GM12878 (cell line): ENCODE results near the gene TAS2R9. TPM values are rescaled to one million over a fixed set of nuclear protein-coding genes. Genes with fewer than 3 reads are reported as not detected.

Experiments
- ATAC-seq: fragments of 200-7000 bp; cut with Tn5 transposase; 3 replicates; pipeline ENCODE4 v1.9.1; 2020; ENCODE audit warnings: mild to moderate bottlenecking, moderate library complexity
- BruUV-seq: library from RNA; stranded (reverse); fragments of 400-500 nt; replicated peaks from 2 replicates; lab custom pipeline; 2021; lab: Mats Ljungman, UMichigan
- CTCF ChIA-PET: fragments of 300-600 bp; sonication (Branson Sonifier 250); formaldehyde crosslinking; extraction: SDS; loops from one replicate; lab custom pipeline; 2021; ENCODE audit warnings: inconsistent platforms; lab: Yijun Ruan, JAX
- POLR2A ChIA-PET: fragments of 350-600 bp; formaldehyde crosslinking; extraction: SDS; loops from one replicate; lab custom pipeline; 2021; ENCODE audit warnings: inconsistent platforms; lab: Charles Lee
- RAD21 ChIA-PET: fragments of 300-600 bp; sonication (Branson Sonifier 250); formaldehyde crosslinking; loops from one replicate; lab custom pipeline; 2023; ENCODE audit warnings: antibody characterized with exemption; ENCODE audit not compliant: unreplicated experiment; lab: Charles Lee
- SMC1A ChIA-PET: fragments of 300-600 bp; sonication (Branson Sonifier 250); formaldehyde crosslinking; loops from one replicate; lab custom pipeline; 2023; ENCODE audit not compliant: unreplicated experiment, uncharacterized antibody; lab: Charles Lee
- DNase-seq: peaks from one replicate; pipeline ENCODE4 v3.0.0-alpha.2; 2011; ENCODE audit warnings: low read depth, low spot score
- FAIRE-seq: peaks from 3 replicates; lab custom pipeline; 2011; peaks lifted over from hg19 to GRCh38; lab: Jason Lieb, UNC
- H2AFZ ChIP-seq: 2 replicates; pipeline ENCODE4 v1.6.0; 2011; ENCODE audit warnings: low read depth, low read length, control low read depth; ENCODE audit not compliant: control insufficient read depth
- H3K27ac ChIP-seq: 2 replicates; pipeline ENCODE4 v1.5.1; 2011; ENCODE audit warnings: control low read depth; ENCODE audit not compliant: control insufficient read depth, insufficient read depth
- H3K27me3 ChIP-seq, 2 experiments: replicated peaks in 1 of 2; 2 replicates each; pipeline versions ENCODE4 v1.6.0 to v1.6.1; 2011; ENCODE audit warnings: low read length in 1 of 2; ENCODE audit not compliant: control insufficient read depth in 2 of 2, insufficient read depth in 2 of 2
- H3K36me3 ChIP-seq, 2 experiments: 2 replicates each; pipeline ENCODE4 v1.5.1; 2011; ENCODE audit warnings: low read length in 1 of 2; ENCODE audit not compliant: control insufficient read depth in 2 of 2, insufficient read depth in 2 of 2
- H3K4me1 ChIP-seq: 2 replicates; pipeline ENCODE4 v1.6.1; 2011; ENCODE audit warnings: mild to moderate bottlenecking, low read length, moderate library complexity, mixed read lengths; ENCODE audit not compliant: control insufficient read depth, insufficient read depth
- H3K4me2 ChIP-seq: 2 replicates; pipeline ENCODE4 v1.6.0; 2011; ENCODE audit warnings: control low read depth; ENCODE audit not compliant: control insufficient read depth, insufficient read depth
- H3K4me3 ChIP-seq: fragments of 200-600 bp; sonication (generic); 2 replicates; pipeline ENCODE4 v1.5.1; 2016
- H3K79me2 ChIP-seq: 2 replicates; pipeline ENCODE4 v1.6.0; 2011; ENCODE audit warnings: low read length; ENCODE audit not compliant: control insufficient read depth, insufficient read depth
- H3K9ac ChIP-seq: 2 replicates; pipeline ENCODE4 v1.8.0; 2011; ENCODE audit warnings: low read length, control low read depth, mixed read lengths; ENCODE audit not compliant: control insufficient read depth, insufficient read depth
- H3K9me3 ChIP-seq: replicated peaks from 3 replicates; pipeline ENCODE4 v1.5.1; 2011; ENCODE audit warnings: mild to moderate bottlenecking, low read length; ENCODE audit not compliant: control insufficient read depth, insufficient read depth
- H4K20me1 ChIP-seq: 2 replicates; pipeline ENCODE4 v1.6.0; 2011; ENCODE audit not compliant: control insufficient read depth, insufficient read depth
- ATF3 ChIP-seq: IDR thresholded peaks from 2 replicates; pipeline ENCODE4 v1.6.1; 2011; ENCODE audit warnings: low read depth, mild to moderate bottlenecking, low read length, moderate library complexity, borderline replicate concordance; ENCODE audit errors: extremely low read depth
- CEBPB ChIP-seq, 2 experiments: fragments of 150-350 bp in 1 of 2; IDR thresholded peaks; 2 replicates each; pipeline ENCODE4 v1.6.1; 2012 to 2014; ENCODE audit warnings: low read depth in 2 of 2, low read length in 2 of 2, borderline replicate concordance in 1 of 2, inconsistent platforms in 1 of 2
- DPF2 ChIP-seq: fragments of 450-650 bp; IDR thresholded peaks from 2 replicates; pipeline ENCODE4 v1.6.1; 2017; ENCODE audit warnings: mild to moderate bottlenecking
- HDAC6 ChIP-seq: fragments of 200-600 bp; sonication (generic); IDR thresholded peaks from one replicate; pipeline ENCODE4 v1.8.0; 2017; ENCODE audit warnings: antibody characterized with exemption; ENCODE audit not compliant: unreplicated experiment
- IKZF1 ChIP-seq: fragments of 450-650 bp; conservative IDR thresholded peaks from 2 replicates; pipeline ENCODE4 v1.6.1; 2017; ENCODE audit warnings: antibody characterized with exemption, mild to moderate bottlenecking
- MEF2B ChIP-seq: fragments of 450-650 bp; IDR thresholded peaks from 2 replicates; pipeline ENCODE4 v1.6.1; 2018; ENCODE audit warnings: mild to moderate bottlenecking, moderate library complexity; ENCODE audit not compliant: partially characterized antibody, poor library complexity, severe bottlenecking
- NFIC ChIP-seq: IDR thresholded peaks from 2 replicates; pipeline ENCODE4 v1.6.1; 2012; ENCODE audit warnings: low read depth, mild to moderate bottlenecking, inconsistent platforms, low read length, moderate library complexity
- RELB ChIP-seq: fragments of 450-650 bp; IDR thresholded peaks from 2 replicates; pipeline ENCODE4 v1.6.1; 2017; ENCODE audit warnings: low read depth, mild to moderate bottlenecking, moderate library complexity
- RFX5 ChIP-seq: IDR thresholded peaks from 2 replicates; pipeline ENCODE4 v1.6.1; 2011; ENCODE audit warnings: low read depth, low read length, improper control_type of control experiment
- SREBF2 ChIP-seq: IDR thresholded peaks from 2 replicates; pipeline ENCODE4 v1.6.1; 2012; ENCODE audit warnings: mild to moderate bottlenecking, low read length
- SUZ12 ChIP-seq: fragments of 200-600 bp; sonication (generic); IDR thresholded peaks from one replicate; pipeline ENCODE4 v1.6.1; 2018; ENCODE audit warnings: antibody characterized with exemption, mild to moderate bottlenecking; ENCODE audit not compliant: unreplicated experiment
- TAF1 ChIP-seq: IDR thresholded peaks from 2 replicates; pipeline ENCODE4 v1.6.1; 2011; ENCODE audit warnings: mild to moderate bottlenecking, low read depth, low read length, borderline replicate concordance
- WRNIP1 ChIP-seq: IDR thresholded peaks from 2 replicates; pipeline ENCODE4 v1.6.1; 2011; ENCODE audit warnings: low read depth, low read length, improper control_type of control experiment, borderline replicate concordance
- ZBED1 ChIP-seq: IDR thresholded peaks from 2 replicates; pipeline ENCODE4 v1.6.1; 2016; ENCODE audit warnings: borderline replicate concordance
- WGBS: methylation state at CpG from one replicate; pipeline ENCODE4 v1.1.6; 2016; ENCODE audit warnings: low lambda C conversion rate; ENCODE audit not compliant: insufficient replicate concordance, insufficient coverage; ENCODE audit errors: missing lambda C conversion rate; 5-methylcytosine and 5-hydroxymethylcytosine counted together
- in situ Hi-C: fragments of 300-500 bp; cut with MboI; formaldehyde crosslinking; loops from 9 replicates; pipeline ENCODE4 v1.14.3; 2018; ENCODE audit warnings: mixed read lengths
- intact Hi-C: fragments of 100-400 bp; cut with micrococcal nuclease; formaldehyde crosslinking; loops from one replicate; pipeline ENCODE4 v1.14.2; 2022; ENCODE audit not compliant: unreplicated experiment
- polyA plus RNA-seq, 11 experiments: library from polyadenylated mRNA; depleted of rRNA in 4 of 11; unstranded in 6 of 11; stranded (reverse) in 5 of 11; fragments of >200 nt; fragmentation: Nextera tagmentation in 4 of 11; fragmentation: Illumina TruSeq in 1 of 11; extraction: Ambion mirVana in 4 of 11; extraction: Trizol in 1 of 11; gene quantifications; 1 replicate in 1 of 11; 2 replicates in 10 of 11; pipeline versions ENCODE4 v1.2.1 to v1.2.3, GENCODE V29; 2011 to 2016; ENCODE audit warnings: inconsistent platforms in 2 of 11, missing spikeins in 2 of 11, low read depth in 1 of 11
- total RNA-seq, 4 experiments: library from RNA; depleted of rRNA in 3 of 4; stranded (reverse); fragments of >200 nt in 3 of 4; fragmentation: Illumina TruSeq in 1 of 4; extraction: Trizol in 1 of 4; gene quantifications; 2 replicates each; pipeline versions ENCODE4 v1.2.1 to v1.2.3, GENCODE V29; 2013 to 2021
- TF ChIP-seq, protein P1 (sequence below): fragments of 450-650 bp; IDR thresholded peaks from 2 replicates; pipeline ENCODE4 v1.6.1; 2014; ENCODE audit warnings: mild to moderate bottlenecking
- TF ChIP-seq, protein P2 (sequence below): IDR thresholded peaks from 2 replicates; pipeline ENCODE4 v1.6.1; 2011; ENCODE audit warnings: mild to moderate bottlenecking, low read depth, low read length, moderate library complexity; ENCODE audit not compliant: insufficient replicate concordance
- TF ChIP-seq, protein P3 (sequence below): fragments of 450-650 bp; formaldehyde crosslinking; IDR thresholded peaks from 2 replicates; pipeline ENCODE4 v1.4.0; 2022; ENCODE audit warnings: mild to moderate bottlenecking, moderate library complexity

The TAS2R9 gene
- total and polyA plus RNA-seq, 10 of the 15 experiments (the other 5 are each of a cell fraction or from before 2014, with no cell fraction given): 0.08 to 0.13 TPM; not detected in 8

DNA sequence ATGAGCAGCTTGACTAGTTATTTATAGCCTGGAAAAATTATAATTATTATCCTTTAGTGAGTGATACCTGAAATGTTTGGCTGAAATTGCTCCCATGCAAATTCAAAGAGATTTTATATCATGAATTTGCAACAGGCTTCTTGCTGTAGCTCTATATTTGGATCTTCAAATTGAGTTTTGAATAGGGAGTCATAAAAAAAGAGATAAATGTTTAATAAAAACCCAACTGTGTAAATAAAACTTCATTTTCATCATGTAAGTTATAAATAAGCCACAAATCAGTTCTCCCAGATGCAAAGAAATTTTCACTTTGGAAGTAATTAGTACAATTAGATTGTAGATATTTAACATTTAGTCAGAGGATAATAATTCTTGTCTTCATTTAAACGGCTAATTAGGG is 2.8 kb downstream of the TAS2R9 start, which contains the start of gene TAS2R8:
TAS2R8 (minus strand) TSS at position 101 of the 400 bp plus-strand sequence. CDS start 306 bp downstream, outside the sequence.
- ChIA-PET CTCF (no interaction called here), RAD21 (no interaction called here), POLR2A (no interaction called here), SMC1A (no interaction called here)
- ATAC-seq (no peak), FAIRE-seq (no peak), DNase-seq (no peak)
- H3K9me3 ChIP-seq: no peaks in the 10 kb centered on the region
- no peak within 1 kb of the TSS for H2AFZ ChIP-seq
- no TSS peak for BruUV-seq
- H3K27ac ChIP-seq: no peak within 1 kb of the TSS
- in situ Hi-C loops: no loop called here
- no peaks in the 10 kb centered on the region for H3K36me3 ChIP-seq
- WGBS: 3% methylated on average over 1 of the region's 1 CpG
- H3K4me1 ChIP-seq: no peaks in the 10 kb centered on the region
- no peak within 1 kb of the TSS for H3K4me3 ChIP-seq
- H3K79me2 ChIP-seq: no peaks in the 10 kb centered on the region
- H3K4me2 ChIP-seq: no peak within 1 kb of the TSS
- no peak within 1 kb of the TSS for H3K9ac ChIP-seq
- no peaks in the 10 kb centered on the region; a peak in 1 of 4 replicates for H3K27me3 ChIP-seq
- no peaks in the 10 kb centered on the region for H4K20me1 ChIP-seq
- intact Hi-C loops: no loop called here
- TF ChIP-seq TAF1 (no peak), RFX5 (no peak), ZBED1 (no peak), WRNIP1 (no peak), DPF2 (no peak), HDAC6 (no peak), NFIC (no peak), CEBPB (IDR thresholded peaks at IDR 0.05; ENCODE audit: borderline replicate concordance in 1 of 2, low read depth in 2 of 2, low read length in 2 of 2) (no peak), MEF2B (no peak), RELB (no peak), SREBF2 (no peak), SUZ12 (no peak), IKZF1 (no peak), ATF3 (no peak)
- TF ChIP-seq, protein P1, sequence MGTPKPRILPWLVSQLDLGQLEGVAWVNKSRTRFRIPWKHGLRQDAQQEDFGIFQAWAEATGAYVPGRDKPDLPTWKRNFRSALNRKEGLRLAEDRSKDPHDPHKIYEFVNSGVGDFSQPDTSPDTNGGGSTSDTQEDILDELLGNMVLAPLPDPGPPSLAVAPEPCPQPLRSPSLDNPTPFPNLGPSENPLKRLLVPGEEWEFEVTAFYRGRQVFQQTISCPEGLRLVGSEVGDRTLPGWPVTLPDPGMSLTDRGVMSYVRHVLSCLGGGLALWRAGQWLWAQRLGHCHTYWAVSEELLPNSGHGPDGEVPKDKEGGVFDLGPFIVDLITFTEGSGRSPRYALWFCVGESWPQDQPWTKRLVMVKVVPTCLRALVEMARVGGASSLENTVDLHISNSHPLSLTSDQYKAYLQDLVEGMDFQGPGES: no peak
- TF ChIP-seq, protein P2, sequence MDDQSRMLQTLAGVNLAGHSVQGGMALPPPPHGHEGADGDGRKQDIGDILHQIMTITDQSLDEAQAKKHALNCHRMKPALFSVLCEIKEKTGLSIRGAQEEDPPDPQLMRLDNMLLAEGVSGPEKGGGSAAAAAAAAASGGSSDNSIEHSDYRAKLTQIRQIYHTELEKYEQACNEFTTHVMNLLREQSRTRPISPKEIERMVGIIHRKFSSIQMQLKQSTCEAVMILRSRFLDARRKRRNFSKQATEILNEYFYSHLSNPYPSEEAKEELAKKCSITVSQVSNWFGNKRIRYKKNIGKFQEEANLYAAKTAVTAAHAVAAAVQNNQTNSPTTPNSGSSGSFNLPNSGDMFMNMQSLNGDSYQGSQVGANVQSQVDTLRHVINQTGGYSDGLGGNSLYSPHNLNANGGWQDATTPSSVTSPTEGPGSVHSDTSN: no peak
- TF ChIP-seq, protein P3, sequence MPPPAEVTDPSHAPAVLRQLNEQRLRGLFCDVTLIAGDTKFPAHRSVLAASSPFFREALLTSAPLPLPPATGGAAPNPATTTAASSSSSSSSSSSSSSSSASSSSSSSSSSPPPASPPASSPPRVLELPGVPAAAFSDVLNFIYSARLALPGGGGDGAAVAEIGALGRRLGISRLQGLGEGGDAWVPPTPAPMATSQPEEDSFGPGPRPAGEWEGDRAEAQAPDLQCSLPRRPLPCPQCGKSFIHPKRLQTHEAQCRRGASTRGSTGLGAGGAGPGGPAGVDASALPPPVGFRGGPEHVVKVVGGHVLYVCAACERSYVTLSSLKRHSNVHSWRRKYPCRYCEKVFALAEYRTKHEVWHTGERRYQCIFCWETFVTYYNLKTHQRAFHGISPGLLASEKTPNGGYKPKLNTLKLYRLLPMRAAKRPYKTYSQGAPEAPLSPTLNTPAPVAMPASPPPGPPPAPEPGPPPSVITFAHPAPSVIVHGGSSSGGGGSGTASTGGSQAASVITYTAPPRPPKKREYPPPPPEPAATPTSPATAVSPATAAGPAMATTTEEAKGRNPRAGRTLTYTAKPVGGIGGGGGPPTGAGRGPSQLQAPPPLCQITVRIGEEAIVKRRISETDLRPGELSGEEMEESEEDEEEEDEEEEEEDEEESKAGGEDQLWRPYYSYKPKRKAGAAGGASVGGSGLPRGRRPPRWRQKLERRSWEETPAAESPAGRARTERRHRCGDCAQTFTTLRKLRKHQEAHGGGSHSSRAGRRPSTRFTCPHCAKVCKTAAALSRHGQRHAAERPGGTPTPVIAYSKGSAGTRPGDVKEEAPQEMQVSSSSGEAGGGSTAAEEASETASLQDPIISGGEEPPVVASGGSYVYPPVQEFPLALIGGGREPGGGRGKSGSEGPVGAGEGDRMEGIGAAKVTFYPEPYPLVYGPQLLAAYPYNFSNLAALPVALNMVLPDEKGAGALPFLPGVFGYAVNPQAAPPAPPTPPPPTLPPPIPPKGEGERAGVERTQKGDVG (CRISPR knock-in tag): no peak
